ENCODE measurements around the gene AGPAT4.

AGPAT4 gene

GRCh38 chr6:161255518-161255917 is 18.3 kb downstream of the AGPAT4 start:
- DNase-seq (ENCODE audit: low spot score) = no peak

GRCh38 chr6:161254464-161255253 is 19.2 kb downstream of the AGPAT4 start:
- no peak for DNase-seq (ENCODE audit: low spot score)

GRCh38 chr6:161254126-161254463 is 19.8 kb downstream of the AGPAT4 start:
- DNase-seq (ENCODE audit: low spot score) = no peak

- DNase-seq (ENCODE audit: low spot score) = no peak
Measured at GRCh38 chr6:161251345-161251744, 22.5 kb downstream of the AGPAT4 start.

DNA sequence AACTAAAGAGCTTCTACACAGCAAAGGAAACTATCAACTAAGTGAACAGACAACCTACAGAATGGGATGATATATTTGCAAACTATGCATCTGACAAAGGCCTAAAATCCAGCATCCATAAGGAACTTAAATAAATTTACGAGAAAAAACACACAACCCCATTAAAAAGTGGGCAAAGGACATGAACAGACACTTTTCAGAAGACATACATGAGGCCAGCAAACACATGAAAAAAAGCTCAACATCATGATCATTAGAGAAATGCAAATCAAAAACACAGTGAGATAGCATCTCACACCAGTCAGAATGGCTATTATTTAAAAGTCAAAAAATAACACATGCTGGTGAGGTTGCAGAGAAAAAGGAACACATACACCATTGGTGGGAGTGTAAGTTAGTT is 24.5 kb downstream of the AGPAT4 start:
- no peak for DNase-seq (ENCODE audit: low spot score)

GRCh38 chr6:161246725-161247124 is 27.1 kb downstream of the AGPAT4 start:
- no peak for DNase-seq (ENCODE audit: low spot score)

DNA sequence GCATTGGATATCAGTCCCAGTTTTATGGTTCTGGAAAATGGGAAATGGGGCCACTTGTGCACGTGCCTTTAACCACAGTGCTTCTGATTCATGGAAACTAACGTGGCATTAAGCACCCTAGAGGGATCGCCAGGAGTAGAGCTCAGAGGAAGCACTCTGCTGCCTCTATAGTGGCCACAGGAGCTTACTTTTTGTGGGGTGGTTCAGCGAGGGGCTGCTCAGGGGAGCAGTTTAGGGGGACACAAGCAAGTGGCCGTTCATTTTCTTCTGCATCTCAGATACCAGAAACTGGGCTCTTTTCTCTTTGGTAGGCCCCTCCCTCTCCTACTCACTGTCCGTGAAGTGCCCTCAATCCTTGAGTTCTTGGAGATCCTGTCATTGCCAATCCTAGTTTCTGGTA is 28.5 kb downstream of the AGPAT4 start:
- DNase-seq (ENCODE audit: low spot score) = no peak

GRCh38 chr6:161244725-161245124 is 29.1 kb downstream of the AGPAT4 start:
- DNase-seq (ENCODE audit: low spot score) = no peak

GRCh38 chr6:161242779-161243693 is 30.8 kb downstream of the AGPAT4 start:
- DNase-seq (ENCODE audit: low spot score) = no peak

- DNase-seq (ENCODE audit: low spot score) = no peak
Measured at GRCh38 chr6:161242113-161242512, 31.7 kb downstream of the AGPAT4 start.

DNA sequence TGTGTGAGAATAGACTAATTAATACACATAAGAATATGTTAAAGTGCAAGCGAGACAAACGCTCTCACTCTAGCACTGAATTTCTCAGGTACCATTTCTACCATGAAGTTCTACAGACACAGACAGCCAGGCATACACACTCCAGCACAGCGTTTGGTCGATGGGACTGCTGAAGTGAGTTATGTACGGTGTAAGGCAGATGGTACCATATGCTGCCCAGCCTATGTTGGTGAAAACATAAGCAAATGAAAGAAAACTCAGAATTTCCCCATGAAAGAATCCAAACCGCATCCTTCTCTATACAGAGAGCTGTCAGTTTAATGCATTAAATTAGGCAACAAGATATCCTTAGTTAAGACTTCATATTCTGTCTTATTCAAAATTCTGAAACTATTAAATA is 34.9 kb downstream of the AGPAT4 start:
- no peak for DNase-seq (ENCODE audit: low spot score)

- DNase-seq (ENCODE audit: low spot score) = no peak
Measured at GRCh38 chr6:161238500-161238899, 35.4 kb downstream of the AGPAT4 start.

DNA sequence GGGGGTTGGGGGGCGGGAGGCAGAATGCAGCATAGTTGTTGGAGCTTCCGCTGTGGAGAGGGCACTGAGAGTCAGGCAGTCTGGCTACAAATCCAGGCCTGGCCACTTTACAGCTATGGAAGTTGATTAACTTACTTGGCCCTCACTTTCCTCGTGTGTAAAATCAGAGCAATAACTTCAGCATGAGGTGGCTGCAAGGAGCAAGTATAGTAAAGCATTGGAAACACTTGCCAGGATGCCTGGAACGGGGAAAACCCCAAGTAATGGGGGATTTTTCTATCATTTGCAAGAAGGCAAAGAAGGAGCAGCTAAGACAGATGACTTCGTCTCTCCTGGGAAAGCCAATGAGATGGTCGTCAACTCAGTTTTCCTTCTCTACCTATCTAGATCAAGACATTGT is 35.8 kb downstream of the AGPAT4 start:
- no peak for DNase-seq (ENCODE audit: low spot score)

- DNase-seq (ENCODE audit: low spot score) = no peak
Measured at GRCh38 chr6:161237176-161237575, 36.7 kb downstream of the AGPAT4 start.

GRCh38 chr6:161235776-161236633 is 37.9 kb downstream of the AGPAT4 start:
- no peak for DNase-seq (ENCODE audit: low spot score)

DNA sequence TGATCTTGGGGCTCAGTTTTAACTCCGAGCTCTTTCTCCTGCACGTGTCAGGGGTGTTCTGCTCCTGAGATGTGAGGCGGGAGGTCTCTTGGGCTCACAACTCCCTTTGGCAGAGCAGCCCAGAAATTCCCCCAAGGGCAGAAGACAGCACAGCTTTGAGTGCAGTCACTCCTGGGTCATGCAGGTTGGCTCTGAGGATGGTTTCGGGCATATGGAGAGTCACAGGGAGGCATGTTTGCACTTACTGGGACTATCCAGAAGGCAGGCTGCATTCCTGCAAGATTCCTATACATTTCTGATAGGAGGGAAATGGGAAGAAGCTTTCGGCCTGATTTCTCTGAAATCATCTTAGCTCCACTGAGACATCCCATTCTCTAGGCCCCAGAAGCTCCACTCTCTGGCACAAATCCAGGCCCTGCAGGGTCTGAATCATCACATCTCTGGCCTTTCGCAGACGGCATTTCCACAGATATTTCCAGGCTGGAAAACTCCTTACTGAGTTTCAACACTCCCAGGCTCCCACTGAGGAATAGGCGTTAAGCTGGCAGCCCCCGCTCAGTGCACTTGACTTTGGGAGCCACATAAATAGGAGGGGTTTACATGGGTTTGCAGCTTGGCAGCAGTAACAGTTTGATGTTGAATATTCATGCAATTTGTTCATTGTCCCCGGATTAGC is 39.7 kb downstream of the AGPAT4 start:
- no peak for DNase-seq (ENCODE audit: low spot score)

DNA sequence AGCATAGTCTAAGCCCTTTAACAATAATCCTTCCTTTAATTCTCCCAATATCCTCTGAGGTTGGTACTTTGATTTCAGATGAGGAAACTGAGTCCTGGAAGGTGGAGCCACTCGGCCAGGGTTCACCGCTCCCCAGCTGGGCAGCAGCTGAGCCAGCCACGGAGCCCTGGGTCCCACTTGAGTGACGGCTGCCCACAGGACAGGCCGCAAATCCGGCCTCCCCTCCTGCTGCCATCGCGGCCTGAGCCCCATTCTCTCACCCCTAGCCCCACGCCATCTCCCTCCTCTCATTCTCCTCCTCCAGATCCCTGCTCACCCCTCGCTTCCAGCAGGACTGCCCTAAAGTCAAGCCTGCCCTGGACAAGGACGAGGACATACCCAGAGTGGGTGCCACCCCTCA is 41.4 kb downstream of the AGPAT4 start:
- no peak for DNase-seq (ENCODE audit: low spot score)

- DNase-seq (ENCODE audit: low spot score) = no peak
Measured at GRCh38 chr6:161232010-161232409, 41.9 kb downstream of the AGPAT4 start.

DNA sequence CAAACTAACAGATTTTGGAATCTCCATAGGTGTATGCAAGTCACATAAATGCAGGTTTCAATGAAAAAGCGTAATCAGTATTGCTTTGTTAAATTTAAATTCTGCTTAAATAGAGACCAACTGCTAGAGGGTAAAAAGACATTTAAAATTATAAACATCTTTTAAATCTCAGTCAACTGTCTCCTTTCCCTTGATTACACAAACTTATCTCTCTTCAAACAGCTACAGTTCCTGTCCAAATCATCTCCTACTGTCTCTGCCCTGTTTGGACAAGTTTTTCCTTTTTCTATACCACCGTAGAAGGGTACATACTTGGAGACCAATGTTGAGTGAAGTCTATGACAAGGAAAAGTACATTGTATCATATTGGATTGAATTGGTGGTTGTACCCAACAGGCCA is 43.5 kb downstream of the AGPAT4 start:
- DNase-seq (ENCODE audit: low spot score) = no peak

DNA sequence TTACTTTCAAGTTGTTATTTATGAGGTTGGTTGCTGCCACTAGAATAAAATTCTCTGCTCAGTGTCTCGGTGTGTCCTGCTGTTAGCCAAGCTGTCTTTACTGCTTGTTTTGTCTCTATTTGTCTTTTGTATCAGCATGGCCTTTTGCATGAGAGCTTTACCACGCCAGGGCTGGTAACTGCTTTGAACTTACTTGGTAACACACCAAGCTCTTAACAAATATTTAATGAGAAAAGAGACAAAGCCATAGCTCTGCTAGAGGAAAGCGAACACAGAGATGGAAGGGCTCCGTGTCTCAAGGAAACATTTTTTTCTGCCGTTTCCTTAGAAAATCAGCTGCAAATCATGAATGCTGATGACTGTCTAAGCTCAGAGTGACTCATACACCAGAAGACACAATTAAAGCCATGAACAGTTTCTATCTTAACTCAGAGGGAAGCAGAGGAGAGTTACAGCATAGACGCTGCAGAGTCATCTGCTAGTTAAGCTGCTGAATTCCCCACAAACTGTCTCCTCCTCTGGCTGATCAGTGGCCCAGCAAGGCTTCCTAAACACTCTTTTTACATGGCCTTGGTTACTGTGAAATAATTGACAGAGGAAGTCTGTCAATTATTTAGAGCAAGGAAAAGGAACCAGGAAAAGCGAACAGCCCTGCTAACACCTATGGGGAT is 44.8 kb downstream of the AGPAT4 start:
- no peak for DNase-seq (ENCODE audit: low spot score)

GRCh38 chr6:161228096-161228495 is 45.8 kb downstream of the AGPAT4 start:
- DNase-seq (ENCODE audit: low spot score) = no peak
